Lower leg skin (tissue), 3 donors: Measurements from ENCODE around the gene CHST15.

Experiments
- POLR2A ChIP-seq, 2 donors: fragments of 450-650 bp; IDR thresholded peaks; one replicate each; pipeline ENCODE4 v1.6.1; 2016 to 2017; ENCODE audit warnings: antibody characterized with exemption in 2 of 2, mild to moderate bottlenecking in 1 of 2, moderate library complexity in 1 of 2
- TF ChIP-seq, protein P1 (sequence below), 3 donors: fragments of 450-650 bp; IDR thresholded peaks; one replicate each; pipeline ENCODE4 v1.5.1; 2016; ENCODE audit warnings: antibody characterized with exemption in 3 of 3, mild to moderate bottlenecking in 3 of 3, moderate library complexity in 2 of 3

DNA sequence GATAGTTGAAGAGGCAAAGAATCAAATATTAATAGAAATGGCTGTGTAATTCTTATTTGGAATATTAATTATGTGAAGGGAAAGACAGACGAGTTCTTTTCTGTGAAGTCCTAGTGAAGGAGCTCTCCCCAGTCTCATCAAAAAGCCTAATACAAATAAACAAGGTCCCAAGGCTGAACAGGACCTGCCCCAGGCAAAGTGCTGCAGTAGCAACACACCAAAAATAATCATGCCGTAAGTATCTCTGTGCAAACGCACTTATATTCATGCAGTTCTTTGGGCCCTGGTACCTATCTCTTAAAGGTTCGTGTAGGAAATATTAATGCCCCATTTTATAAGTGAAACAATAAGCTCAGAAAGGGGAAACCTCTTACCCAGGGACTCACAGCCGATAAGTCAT is 12.2 kb upstream of the CHST15 start:
- TF ChIP-seq, protein P1, sequence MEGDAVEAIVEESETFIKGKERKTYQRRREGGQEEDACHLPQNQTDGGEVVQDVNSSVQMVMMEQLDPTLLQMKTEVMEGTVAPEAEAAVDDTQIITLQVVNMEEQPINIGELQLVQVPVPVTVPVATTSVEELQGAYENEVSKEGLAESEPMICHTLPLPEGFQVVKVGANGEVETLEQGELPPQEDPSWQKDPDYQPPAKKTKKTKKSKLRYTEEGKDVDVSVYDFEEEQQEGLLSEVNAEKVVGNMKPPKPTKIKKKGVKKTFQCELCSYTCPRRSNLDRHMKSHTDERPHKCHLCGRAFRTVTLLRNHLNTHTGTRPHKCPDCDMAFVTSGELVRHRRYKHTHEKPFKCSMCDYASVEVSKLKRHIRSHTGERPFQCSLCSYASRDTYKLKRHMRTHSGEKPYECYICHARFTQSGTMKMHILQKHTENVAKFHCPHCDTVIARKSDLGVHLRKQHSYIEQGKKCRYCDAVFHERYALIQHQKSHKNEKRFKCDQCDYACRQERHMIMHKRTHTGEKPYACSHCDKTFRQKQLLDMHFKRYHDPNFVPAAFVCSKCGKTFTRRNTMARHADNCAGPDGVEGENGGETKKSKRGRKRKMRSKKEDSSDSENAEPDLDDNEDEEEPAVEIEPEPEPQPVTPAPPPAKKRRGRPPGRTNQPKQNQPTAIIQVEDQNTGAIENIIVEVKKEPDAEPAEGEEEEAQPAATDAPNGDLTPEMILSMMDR (IDR thresholded peaks at IDR 0.05), result no peak
- TF ChIP-seq POLR2A (IDR thresholded peaks at IDR 0.05), result no peak
